ENCODE measurements around the gene MORF4L1. TPM values are rescaled to one million over a fixed set of nuclear protein-coding genes. Genes with fewer than 3 reads are reported as not detected.

Gene MORF4L1
- total RNA-seq, 2 donors from 2014 or later, result 94.2 to 152 TPM

- Histone ChIP-seq H3K4me1 (peaks cover 18% of the 10 kb centered on the region), H3K27ac (peak overlapping the region; percentile 55 to 85 (median 75)), H3K27me3 (no peaks in the 10 kb centered on the region), H3K9me3 (no peaks in the 10 kb centered on the region), H3K4me3 (peak overlapping the region in 1 of 2 donors; percentile 52), H3K36me3 (replicated peaks in 1 of 2; ENCODE audit: insufficient read depth in 1 of 2, low read depth in 2 of 2) (no peaks in the 10 kb centered on the region)
- intact Hi-C loops (cut with DNase I), result no loop called here
- ATAC-seq (peak; percentile 28), DNase-seq (peak in 2 of 4 donors; percentile 23 to 27)
- WGBS, 2 donors, result 30 to 37% methylated on average over 9 to 12 of the region's 12 CpGs
- TF ChIP-seq POLR2A (IDR thresholded peaks at IDR 0.05), result no peak
- TF ChIP-seq CTCF (IDR thresholded peaks at IDR 0.05), result no peak
Observed at GRCh38 chr15:78944202-78944625, 71.5 kb downstream of the MORF4L1 start.

DNA sequence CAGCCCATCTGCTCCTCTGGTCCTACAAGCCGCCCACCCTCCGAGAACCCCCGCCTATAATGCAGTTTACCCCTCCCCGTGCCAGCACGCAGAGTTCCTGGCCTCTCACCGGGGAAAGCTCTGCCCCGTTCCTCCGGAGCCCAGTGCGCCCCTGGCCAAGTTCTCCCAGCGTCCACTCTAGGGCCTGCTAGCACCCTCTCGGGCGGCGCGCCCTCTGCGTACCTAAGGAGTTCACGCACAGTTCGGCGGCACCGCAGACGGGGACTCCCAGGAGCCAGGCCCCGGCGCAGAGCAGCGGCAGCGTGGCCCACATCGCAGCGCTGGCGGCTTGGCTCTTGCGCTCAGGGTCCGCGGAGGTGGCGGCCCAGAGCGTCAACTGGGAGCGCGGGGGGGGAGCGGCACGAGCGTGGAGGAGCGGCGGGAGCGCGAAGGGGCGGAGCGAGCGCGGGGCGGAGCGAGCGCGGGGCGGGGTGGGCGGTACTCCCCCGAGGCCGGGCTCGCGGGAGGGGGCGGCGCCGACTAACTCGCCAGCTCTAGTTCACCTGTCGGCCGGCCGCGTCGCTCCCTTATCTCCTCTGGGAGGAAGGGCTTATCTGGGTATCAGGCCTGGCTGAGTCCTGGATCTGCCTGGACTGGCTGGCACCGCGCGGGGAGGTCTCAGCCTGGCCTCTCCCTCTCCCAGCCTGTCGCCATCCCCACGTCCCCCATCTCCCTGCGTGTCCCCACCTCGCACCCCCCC, 72.1 kb downstream of the MORF4L1 start, which contains the start of gene CTSH:
TSS of gene CTSH (minus strand) at position 378 of the 739 bp plus-strand sequence. CDS start at position 313, 65 bp downstream.
- peak within 1 kb of the TSS in 1 of 2 donors; percentile 52 for H3K4me3 ChIP-seq
- DNase-seq (peak; percentile 84 to 91 (median 90)), ATAC-seq (peak; percentile 89)
- TF ChIP-seq POLR2A (IDR thresholded peaks at IDR 0.05) (peak; percentile 44 to 72 (median 60)), CTCF (IDR thresholded peaks at IDR 0.05) (peak in 2 of 7 experiments; percentile 2 to 10)
- H3K9me3 ChIP-seq, result no peaks in the 10 kb centered on the region
- intact Hi-C loops (cut with DNase I), result no loop called here
- H3K4me1 ChIP-seq, result peaks cover 24% of the 10 kb centered on the region
- WGBS, 2 donors, result 0 to 2% methylated on average over 5 to 68 of the region's 71 CpGs
- H3K36me3 ChIP-seq (replicated peaks in 1 of 2; ENCODE audit: insufficient read depth in 1 of 2, low read depth in 2 of 2), result no peaks in the 10 kb centered on the region
- H3K27ac ChIP-seq, result peak within 1 kb of the TSS; percentile 55 to 85 (median 75)
- no peaks in the 10 kb centered on the region for H3K27me3 ChIP-seq

DNA sequence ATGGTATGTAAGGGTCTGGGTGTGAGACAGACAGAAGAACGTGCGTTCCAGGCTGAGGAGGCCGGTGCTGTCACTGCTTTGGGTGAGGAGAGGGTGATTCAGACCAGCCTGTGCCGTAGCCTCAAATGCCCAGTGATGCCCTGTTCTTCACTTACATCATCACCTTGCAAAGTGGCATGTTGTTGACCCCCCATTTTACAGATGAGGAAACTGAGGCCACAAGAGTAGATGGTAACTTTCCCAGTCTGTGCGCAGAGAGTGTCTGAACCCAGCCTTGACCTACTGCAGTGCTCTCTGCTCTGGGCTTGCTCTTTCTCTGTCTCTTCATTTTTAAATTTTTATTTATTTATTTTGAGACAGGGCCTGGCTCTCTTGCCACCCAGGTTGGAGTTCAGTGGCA, 73.8 kb downstream of the MORF4L1 start:
- no peaks in the 10 kb centered on the region for H3K27me3 ChIP-seq
- H3K9me3 ChIP-seq, result no peaks in the 10 kb centered on the region
- H3K36me3 ChIP-seq (replicated peaks in 1 of 2; ENCODE audit: insufficient read depth in 1 of 2, low read depth in 2 of 2), result no peaks in the 10 kb centered on the region
- H3K4me1 ChIP-seq, result peaks cover 41% of the 10 kb centered on the region
- 76 to 97% methylated on average over 5 of the region's 5 CpGs for whole genome bisulfite sequencing, 2 donors
- intact Hi-C loops (cut with DNase I), result no loop called here
- H3K4me3 ChIP-seq, result no peak overlapping the region
- DNase-seq (no peak), ATAC-seq (no peak)
- peak overlapping the region in 1 of 4 donors; percentile 24 for H3K27ac ChIP-seq
- TF ChIP-seq CTCF (IDR thresholded peaks at IDR 0.05), result no peak
- no peak for TF ChIP-seq POLR2A (IDR thresholded peaks at IDR 0.05)

GRCh38 chr15:78947506-78947905, 74.8 kb downstream of the MORF4L1 start:
- Histone ChIP-seq H3K27ac (no peak overlapping the region), H3K4me1 (peaks cover 51% of the 10 kb centered on the region), H3K9me3 (no peaks in the 10 kb centered on the region), H3K27me3 (no peaks in the 10 kb centered on the region), H3K4me3 (no peak overlapping the region), H3K36me3 (replicated peaks in 1 of 2; ENCODE audit: insufficient read depth in 1 of 2, low read depth in 2 of 2) (no peaks in the 10 kb centered on the region)
- no peak for DNase-seq
- 89% methylated on average over 5 of the region's 5 CpGs; no CpG with 5 or more reads in 1 of the 2 donors for WGBS, 2 donors
- ATAC-seq, result no peak
- intact Hi-C loops (cut with DNase I), result no loop called here
- no peak for TF ChIP-seq CTCF (IDR thresholded peaks at IDR 0.05)
- no peak for TF ChIP-seq POLR2A (IDR thresholded peaks at IDR 0.05)

Small RNA genes within 50 kb of the gene (small RNA-seq; reads per million reads assigned to genes)
- gene RNU6-415P, result not detected

Other genes starting within 250 kb of the MORF4L1 start
- gene CHRNB4, start 231.7 kb upstream of the MORF4L1 start, total RNA-seq, result not detected
- 1 to 10 TPM in 1 of 2 donors, under 1 TPM in 1; 0.33 to 2.1 TPM for gene ADAMTS7, start 61.4 kb upstream of the MORF4L1 start, total RNA-seq
- gene CTSH, start 72.2 kb downstream of the MORF4L1 start, total RNA-seq, result 100 to 1,000 TPM; 107 to 145 TPM
- gene RASGRF1, start 217.9 kb downstream of the MORF4L1 start, total RNA-seq, result 1 to 10 TPM; 1.0 to 3.6 TPM

Measured in body of pancreas (tissue), 4 donors.